ENCODE results near the gene STUB1.

Gene STUB1

DNA sequence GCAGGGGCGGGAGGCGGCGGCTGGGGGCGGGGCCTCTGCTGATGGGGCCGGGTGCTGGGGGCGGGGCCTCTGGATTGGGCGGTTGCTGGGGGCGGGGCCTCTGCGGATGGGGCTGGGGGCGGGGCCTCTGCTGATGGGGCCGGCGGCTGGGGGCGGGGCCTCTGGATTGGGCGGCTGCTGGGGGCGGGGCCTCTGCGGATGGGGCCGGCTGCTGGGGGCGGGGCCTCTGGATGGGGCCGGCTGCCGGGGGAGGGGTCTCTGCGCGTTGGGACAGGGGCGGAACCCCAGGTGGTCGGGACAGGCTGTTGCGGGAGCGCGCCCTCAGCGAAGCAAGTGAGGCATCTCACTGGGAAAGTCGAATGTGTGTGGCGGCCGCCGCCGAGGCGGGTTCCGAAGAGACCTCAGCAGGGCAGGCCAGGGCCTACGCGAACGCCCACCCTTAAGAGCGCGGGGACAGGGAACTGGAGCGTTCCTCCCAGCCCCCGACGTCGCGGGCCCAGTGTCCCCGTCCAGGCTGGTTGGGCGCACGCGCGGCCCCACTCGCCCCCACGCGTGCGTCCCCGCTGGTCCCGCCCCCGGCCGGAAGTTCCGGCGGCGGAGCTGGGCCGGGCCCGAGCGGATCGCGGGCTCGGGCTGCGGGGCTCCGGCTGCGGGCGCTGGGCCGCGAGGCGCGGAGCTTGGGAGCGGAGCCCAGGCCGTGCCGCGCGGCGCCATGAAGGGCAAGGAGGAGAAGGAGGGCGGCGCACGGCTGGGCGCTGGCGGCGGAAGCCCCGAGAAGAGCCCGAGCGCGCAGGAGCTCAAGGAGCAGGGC, at the start of gene STUB1:
TSS of gene STUB1 (plus strand) at position 597 of the 811 bp plus-strand sequence. CDS start at position 713, 116 bp downstream.
- H3K4me3 ChIP-seq (ENCODE audit: low read depth, low read length), result peak within 1 kb of the TSS; percentile 86
- no peak for DNase-seq (ENCODE audit: low read depth)

DNA sequence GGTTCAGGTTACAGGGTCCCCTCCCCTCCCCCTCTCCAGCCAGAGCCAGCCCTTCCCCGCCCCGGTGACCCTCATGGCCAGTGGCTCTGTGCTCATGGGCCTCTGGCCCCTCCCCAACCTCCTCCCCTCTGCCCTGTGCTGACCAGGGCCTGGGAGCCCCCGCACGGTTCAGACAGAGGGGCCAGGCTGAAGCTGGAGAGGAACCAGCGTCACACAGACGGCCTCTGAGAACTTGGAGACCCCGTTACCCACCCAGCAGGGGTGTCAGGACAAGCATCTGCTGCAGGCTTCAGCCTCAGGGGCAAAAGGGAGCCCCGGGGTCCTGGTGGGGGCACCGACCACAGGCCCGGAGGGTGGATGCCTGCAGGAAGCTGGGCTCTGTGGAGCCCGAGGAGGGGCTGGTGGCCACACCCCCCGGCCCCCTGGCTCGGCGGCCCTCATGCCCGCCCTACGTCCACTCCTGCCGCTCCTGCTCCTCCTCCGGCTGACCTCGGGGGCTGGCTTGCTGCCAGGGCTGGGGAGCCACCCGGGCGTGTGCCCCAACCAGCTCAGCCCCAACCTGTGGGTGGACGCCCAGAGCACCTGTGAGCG, 49.3 kb upstream of the STUB1 start, which contains the start of gene WFIKKN1:
TSS of gene WFIKKN1 (plus strand) at position 171 of the 591 bp plus-strand sequence. CDS start at position 440, 269 bp downstream.
- DNase-seq (ENCODE audit: low read depth), result no peak

GRCh38 chr16:631808-632358, 48.3 kb upstream of the STUB1 start:
- no peak overlapping the region for H3K4me3 ChIP-seq (ENCODE audit: low read depth, low read length)
- DNase-seq (ENCODE audit: low read depth), result no peak

More for the DNA sequence above, 49.3 kb upstream of the STUB1 start, which contains the start of gene WFIKKN1:
- no peak within 1 kb of the TSS for H3K4me3 ChIP-seq (ENCODE audit: low read depth, low read length)

GRCh38 chr16:632486-633335, 47.5 kb upstream of the STUB1 start:
- no peak overlapping the region for H3K4me3 ChIP-seq (ENCODE audit: low read depth, low read length)
- DNase-seq (ENCODE audit: low read depth), result no peak

DNA sequence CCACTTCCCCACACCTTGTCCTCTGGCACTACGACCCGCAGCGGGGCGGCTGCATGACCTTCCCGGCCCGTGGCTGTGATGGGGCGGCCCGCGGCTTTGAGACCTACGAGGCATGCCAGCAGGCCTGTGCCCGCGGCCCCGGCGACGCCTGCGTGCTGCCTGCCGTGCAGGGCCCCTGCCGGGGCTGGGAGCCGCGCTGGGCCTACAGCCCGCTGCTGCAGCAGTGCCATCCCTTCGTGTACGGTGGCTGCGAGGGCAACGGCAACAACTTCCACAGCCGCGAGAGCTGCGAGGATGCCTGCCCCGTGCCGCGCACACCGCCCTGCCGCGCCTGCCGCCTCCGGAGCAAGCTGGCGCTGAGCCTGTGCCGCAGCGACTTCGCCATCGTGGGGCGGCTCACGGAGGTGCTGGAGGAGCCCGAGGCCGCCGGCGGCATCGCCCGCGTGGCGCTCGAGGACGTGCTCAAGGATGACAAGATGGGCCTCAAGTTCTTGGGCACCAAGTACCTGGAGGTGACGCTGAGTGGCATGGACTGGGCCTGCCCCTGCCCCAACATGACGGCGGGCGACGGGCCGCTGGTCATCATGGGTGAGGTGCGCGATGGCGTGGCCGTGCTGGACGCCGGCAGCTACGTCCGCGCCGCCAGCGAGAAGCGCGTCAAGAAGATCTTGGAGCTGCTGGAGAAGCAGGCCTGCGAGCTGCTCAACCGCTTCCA, 46.7 kb upstream of the STUB1 start:
- no peak overlapping the region for H3K4me3 ChIP-seq (ENCODE audit: low read depth, low read length)
- DNase-seq (ENCODE audit: low read depth), result no peak

DNA sequence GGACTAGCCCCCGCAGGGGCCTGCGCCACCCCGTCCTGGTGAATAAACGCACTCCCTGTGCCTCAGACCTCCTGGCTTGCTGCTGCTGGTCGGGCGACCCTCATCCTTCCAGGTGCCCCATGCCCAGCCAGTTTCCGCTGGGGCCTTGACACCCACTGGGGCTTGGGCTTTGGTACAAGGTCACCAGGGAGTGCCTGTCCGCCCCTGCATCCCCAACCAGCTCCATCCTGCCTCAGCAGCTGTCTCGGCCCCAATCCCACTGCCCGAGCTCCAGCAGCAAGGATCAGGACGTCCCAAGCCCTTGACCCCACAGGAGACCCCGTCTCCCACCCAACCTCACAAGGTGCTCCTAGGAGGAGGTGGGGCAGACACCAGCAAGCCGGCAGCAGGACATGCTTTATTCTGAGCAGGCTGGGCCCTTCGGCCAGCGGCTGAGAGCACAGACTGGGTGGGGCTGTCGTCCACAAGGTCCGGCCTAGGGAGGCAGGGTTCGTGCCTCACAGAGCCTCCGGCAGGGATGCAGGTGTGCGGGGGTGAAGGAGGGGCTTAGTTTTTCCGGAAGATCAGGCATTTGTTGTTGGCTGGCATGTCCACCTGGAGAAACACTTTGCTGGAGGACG, 46.0 kb upstream of the STUB1 start:
- no peak for DNase-seq (ENCODE audit: low read depth)
- H3K4me3 ChIP-seq (ENCODE audit: low read depth, low read length), result no peak overlapping the region

DNA sequence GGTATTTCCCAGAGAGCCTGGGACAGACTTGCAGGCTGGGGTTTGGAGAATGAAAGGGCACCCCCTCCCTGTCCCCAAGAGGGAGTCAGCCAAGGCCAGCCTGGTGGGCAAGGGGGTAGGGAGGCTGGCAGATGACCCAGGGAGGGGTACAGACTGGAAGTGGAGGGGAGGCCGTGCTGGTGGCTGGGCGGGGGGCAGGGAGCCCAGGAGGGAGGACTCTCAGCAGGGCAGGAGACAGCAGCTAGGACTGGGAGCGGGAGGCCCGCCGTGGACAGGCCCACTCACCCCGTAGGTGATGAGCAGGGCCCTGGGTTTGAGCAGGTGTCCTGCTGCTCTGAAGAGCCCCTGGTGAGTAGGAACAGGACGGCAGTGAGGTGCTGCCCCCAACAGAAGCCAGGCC, 45.2 kb upstream of the STUB1 start:
- peak overlapping the region; percentile 83 for H3K4me3 ChIP-seq (ENCODE audit: low read depth, low read length)

GRCh38 chr16:635573-636205, 44.5 kb upstream of the STUB1 start:
- no peak for DNase-seq (ENCODE audit: low read depth)
- H3K4me3 ChIP-seq (ENCODE audit: low read depth, low read length), result peak overlapping the region; percentile 83

More for the DNA sequence above, 45.2 kb upstream of the STUB1 start:
- no peak for DNase-seq (ENCODE audit: low read depth)

DNA sequence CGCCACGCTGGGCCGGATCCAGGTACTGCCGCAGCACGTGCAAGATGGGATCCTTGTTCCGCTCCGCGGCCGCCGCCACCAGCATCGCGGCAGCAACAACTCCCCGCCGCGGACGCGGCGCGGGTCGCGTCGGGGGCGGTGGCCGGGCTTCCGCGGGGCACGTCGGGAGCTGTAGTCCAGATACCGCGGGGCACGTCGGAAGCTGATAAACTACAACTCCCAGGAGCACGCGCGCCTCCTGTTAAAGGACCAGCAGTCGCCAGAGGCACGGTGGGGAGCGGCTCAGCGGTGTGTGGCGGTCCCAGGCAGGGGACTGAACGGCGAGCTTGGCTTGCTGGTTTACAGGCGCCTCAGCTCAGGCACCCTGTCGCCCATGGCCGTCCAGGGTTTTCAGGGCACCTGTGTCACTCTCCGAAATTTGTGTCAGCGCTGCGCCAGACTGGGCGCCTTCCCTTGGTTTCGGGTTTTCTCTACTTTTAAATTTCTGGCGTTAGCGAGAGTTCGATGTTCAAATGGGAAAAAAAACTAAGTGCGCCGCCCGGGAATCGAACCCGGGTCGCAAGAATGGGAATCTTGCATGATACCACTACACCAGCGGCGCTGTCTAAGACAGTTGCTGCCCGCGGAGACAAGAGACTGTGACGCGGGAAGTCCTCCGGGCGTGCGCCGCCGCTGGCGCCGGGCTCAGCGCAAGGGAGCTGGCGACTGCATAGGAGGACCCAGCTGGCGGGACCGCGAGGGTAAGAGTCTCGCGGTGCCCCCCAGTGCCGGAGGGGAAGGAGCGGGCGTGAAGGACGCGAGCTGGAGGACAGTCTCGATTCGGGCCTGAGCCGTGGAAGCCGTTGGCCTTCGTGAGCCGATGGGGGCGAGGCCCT, 43.8 kb upstream of the STUB1 start, which contains the start of gene METTL26:
TSS of gene METTL26 (minus strand) at position 100 of the 875 bp plus-strand sequence. CDS start at position 85, 15 bp downstream.
- peak; percentile 75 for DNase-seq (ENCODE audit: low read depth)
- H3K4me3 ChIP-seq (ENCODE audit: low read depth, low read length), result peak within 1 kb of the TSS; percentile 83

- DNase-seq (ENCODE audit: low read depth), result peak; percentile 68
- peak overlapping the region; percentile 83 for H3K4me3 ChIP-seq (ENCODE audit: low read depth, low read length)
These were observed 42.9 kb upstream of the STUB1 start for GRCh38 chr16:637081-638018.

GRCh38 chr16:638034-638543, 42.1 kb upstream of the STUB1 start:
- DNase-seq (ENCODE audit: low read depth), result no peak
- no peak overlapping the region for H3K4me3 ChIP-seq (ENCODE audit: low read depth, low read length)

DNA sequence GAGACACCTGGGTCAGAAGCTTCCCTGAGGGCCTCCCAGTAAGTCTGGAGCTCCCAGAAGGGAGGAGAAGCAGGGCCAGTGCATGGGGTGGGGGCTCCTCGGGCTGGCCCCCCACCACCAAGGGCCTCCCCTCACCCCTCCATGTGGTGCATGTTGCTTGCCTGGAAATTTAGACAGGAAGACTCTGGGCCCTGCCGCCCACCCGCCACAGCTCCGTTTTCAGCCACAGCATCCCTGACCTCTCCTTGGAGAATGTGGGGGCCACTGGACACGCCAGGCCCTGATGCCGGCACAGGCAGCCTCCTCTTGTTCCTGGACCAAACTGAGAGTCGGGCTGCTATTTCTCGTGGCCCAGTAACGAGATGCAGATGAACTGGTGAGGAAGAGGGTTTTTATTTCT, 41.4 kb upstream of the STUB1 start:
- no peak for DNase-seq (ENCODE audit: low read depth)
- no peak overlapping the region for H3K4me3 ChIP-seq (ENCODE audit: low read depth, low read length)

- H3K4me3 ChIP-seq (ENCODE audit: low read depth, low read length), result peak overlapping the region; percentile 58
- no peak for DNase-seq (ENCODE audit: low read depth)
These were observed 39.6 kb upstream of the STUB1 start for GRCh38 chr16:640614-641013.

DNA sequence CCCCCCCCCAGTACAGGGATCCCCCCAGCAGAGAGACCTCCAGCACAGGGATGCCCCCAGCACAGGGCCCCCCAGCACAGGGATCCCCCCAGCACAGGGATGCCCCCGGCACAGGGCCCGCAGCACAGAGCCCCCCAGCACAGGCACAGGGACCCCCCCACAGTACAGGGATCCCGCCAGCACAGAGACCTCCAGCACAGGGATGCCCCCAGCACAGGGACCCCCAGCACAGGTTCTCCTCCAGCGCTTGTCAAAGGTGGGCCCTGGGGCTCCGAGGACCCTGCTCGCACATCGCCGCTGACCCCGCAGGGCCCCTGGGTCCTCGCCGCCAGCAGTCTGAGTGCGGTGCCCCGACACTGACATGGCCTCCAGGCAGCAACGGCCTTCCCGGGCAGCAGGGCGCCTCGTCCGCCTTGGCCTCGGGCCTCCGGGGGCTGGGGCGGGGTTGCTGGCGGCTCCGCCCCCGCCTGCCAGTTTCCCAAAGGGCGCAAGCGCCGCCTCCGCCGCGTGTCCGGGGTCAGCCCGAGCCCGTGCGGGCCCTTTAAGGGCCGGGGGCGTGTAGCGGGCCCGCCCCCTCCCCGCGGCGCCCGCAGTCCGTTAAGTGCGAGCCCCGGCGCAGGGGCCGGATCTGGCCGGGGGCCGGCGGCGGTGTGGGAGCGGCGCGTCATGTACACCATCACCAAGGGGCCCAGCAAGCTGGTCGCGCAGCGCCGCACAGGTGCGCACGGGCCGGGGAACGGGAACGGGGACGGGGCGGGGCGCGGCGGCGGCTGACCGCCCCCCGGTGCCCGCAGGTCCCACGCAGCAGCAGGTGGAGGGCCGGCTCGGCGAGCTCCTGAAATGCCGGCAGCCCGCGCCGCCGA, 38.7 kb upstream of the STUB1 start, which contains the start of gene MCRIP2:
TSS of gene MCRIP2 (plus strand) at position 503 of the 863 bp plus-strand sequence. CDS start at position 667, 164 bp downstream.
- DNase-seq (ENCODE audit: low read depth), result no peak
- H3K4me3 ChIP-seq (ENCODE audit: low read depth, low read length), result peak within 1 kb of the TSS; percentile 58

Measured in skeletal muscle cell (primary cell).